H1 (cell line): ENCODE measurements around the gene PCDH9. TPM values are rescaled to one million over a fixed set of nuclear protein-coding genes. Genes with fewer than 3 reads are reported as not detected.

Source experiments
- CTCF ChIA-PET: fragments of 300-600 bp; sonication (Branson Sonifier 250); formaldehyde crosslinking; loops from one replicate; lab custom pipeline; 2021; ENCODE audit not compliant: partially characterized antibody; lab: Charles Lee
- POLR2A ChIA-PET: fragments of 300-600 bp; sonication (Branson Sonifier 250); formaldehyde crosslinking; loops from one replicate; lab custom pipeline; 2021; ENCODE audit warnings: inconsistent platforms; ENCODE audit not compliant: partially characterized antibody; lab: Charles Lee
- DNase-seq, 2 experiments: peaks; one replicate each; pipeline versions ENCODE4 v3.0.0 to v3.0.0-alpha.2; 2010 to 2022; ENCODE audit warnings: low spot score in 2 of 2, low read depth in 1 of 2, mixed read lengths in 1 of 2
- FAIRE-seq: peaks from 2 replicates; lab custom pipeline; 2011; peaks lifted over from hg19 to GRCh38; lab: Jason Lieb, UNC
- H2AFZ ChIP-seq: 2 replicates; pipeline ENCODE4 v1.8.1; 2012; ENCODE audit warnings: low read length, inconsistent platforms
- H2AK5ac ChIP-seq: 2 replicates; pipeline ENCODE4 v1.6.1; 2013; ENCODE audit warnings: low read depth, low read length
- H2BK120ac ChIP-seq: replicated peaks from 2 replicates; pipeline ENCODE3; 2013; ENCODE audit warnings: low read depth, low read length, inconsistent platforms
- H2BK12ac ChIP-seq: 2 replicates; pipeline ENCODE4 v1.6.1; 2013; ENCODE audit warnings: low read depth, low read length
- H2BK15ac ChIP-seq: 2 replicates; pipeline ENCODE4 v1.6.1; 2013; ENCODE audit warnings: low read length
- H2BK20ac ChIP-seq: 2 replicates; pipeline ENCODE4 v1.6.1; 2013; ENCODE audit warnings: low read length
- H2BK5ac ChIP-seq: 2 replicates; pipeline ENCODE4 v1.6.1; 2013; ENCODE audit warnings: low read depth, low read length
- H3K14ac ChIP-seq: 2 replicates; pipeline ENCODE4 v1.6.1; 2013; ENCODE audit warnings: inconsistent platforms; ENCODE audit not compliant: insufficient read length
- H3K18ac ChIP-seq: 2 replicates; pipeline ENCODE4 v1.6.1; 2013; ENCODE audit warnings: low read length; ENCODE audit errors: extremely low read depth
- H3K23ac ChIP-seq: 2 replicates; pipeline ENCODE4 v1.6.1; 2013; ENCODE audit warnings: inconsistent platforms; ENCODE audit not compliant: insufficient read length
- H3K23me2 ChIP-seq: 2 replicates; pipeline ENCODE4 v1.6.1; 2013; ENCODE audit warnings: low read depth, low read length
- H3K27ac ChIP-seq: 2 replicates; pipeline ENCODE4 v1.6.1; 2011; ENCODE audit warnings: low read depth, low read length, inconsistent platforms
- H3K27me3 ChIP-seq, 4 experiments: replicated peaks in 1 of 4; 1 replicate in 1 of 4; 2 replicates in 3 of 4; pipeline versions ENCODE4 v1.6.1 to v1.8.1; 2011 to 2013; ENCODE audit warnings: low read length in 3 of 4, mild to moderate bottlenecking in 3 of 4, inconsistent platforms in 2 of 4, mixed read lengths in 2 of 4, moderate library complexity in 1 of 4; ENCODE audit not compliant: control insufficient read depth in 3 of 4, insufficient read depth in 3 of 4; ENCODE audit errors: extremely low read depth in 1 of 4
- H3K36me3 ChIP-seq, 4 experiments: 2 replicates each; pipeline versions ENCODE4 v1.6.1 to v1.8.1; 2011 to 2013; ENCODE audit warnings: mild to moderate bottlenecking in 4 of 4, low read length in 3 of 4, moderate library complexity in 2 of 4, control low read depth in 1 of 4, inconsistent platforms in 1 of 4; ENCODE audit not compliant: insufficient read depth in 4 of 4, control insufficient read depth in 2 of 4
- H3K4ac ChIP-seq: replicated peaks from 2 replicates; pipeline ENCODE3; 2013; ENCODE audit warnings: low read length, low read depth, mixed read lengths, inconsistent platforms; ENCODE audit not compliant: insufficient read length
- H3K4me1 ChIP-seq, 4 experiments: replicated peaks in 1 of 4; 1 replicate in 1 of 4; 2 replicates in 3 of 4; pipeline versions ENCODE4 v1.6.1 to v1.8.1; 2011 to 2013; ENCODE audit warnings: low read length in 3 of 4, inconsistent platforms in 2 of 4, mixed read lengths in 1 of 4; ENCODE audit not compliant: insufficient read depth in 4 of 4, control insufficient read depth in 3 of 4
- H3K4me2 ChIP-seq, 2 experiments: 2 replicates each; pipeline versions ENCODE4 v1.6.1 to v1.8.1; 2011 to 2013; ENCODE audit warnings: low read depth in 2 of 2, low read length in 2 of 2, control low read depth in 1 of 2, inconsistent platforms in 1 of 2, mild to moderate bottlenecking in 1 of 2; ENCODE audit not compliant: insufficient read depth in 1 of 2
- H3K4me3 ChIP-seq, 4 experiments: fragments of 200-600, 300-600 bp in 1 of 4; sonication (generic), shearing (Covaris generic), sonication (Bioruptor Twin) in 1 of 4; 2 replicates each; pipeline versions ENCODE4 v1.5.1 to v1.8.1; 2011 to 2016; ENCODE audit warnings: low read length in 4 of 4, low read depth in 3 of 4, control low read depth in 2 of 4, inconsistent platforms in 2 of 4, mild to moderate bottlenecking in 2 of 4, mixed read lengths in 1 of 4, moderate library complexity in 1 of 4; ENCODE audit not compliant: insufficient read depth in 2 of 4; ENCODE audit errors: extremely low read depth in 1 of 4
- H3K56ac ChIP-seq: replicated peaks from 2 replicates; pipeline ENCODE3; 2013; ENCODE audit warnings: low read depth, mild to moderate bottlenecking, mixed read lengths, low read length, inconsistent platforms; ENCODE audit not compliant: insufficient read length
- H3K79me1 ChIP-seq: 2 replicates; pipeline ENCODE4 v1.6.1; 2013; ENCODE audit warnings: low read depth, low read length, control low read depth
- H3K79me2 ChIP-seq, 2 experiments: 2 replicates each; pipeline versions ENCODE4 v1.6.1 to v1.8.1; 2012 to 2013; ENCODE audit warnings: low read length in 2 of 2, mild to moderate bottlenecking in 2 of 2, inconsistent platforms in 1 of 2; ENCODE audit not compliant: insufficient read depth in 2 of 2, control insufficient read depth in 1 of 2
- H3K9ac ChIP-seq, 4 experiments: replicated peaks in 1 of 4; 1 replicate in 1 of 4; 2 replicates in 3 of 4; pipeline versions ENCODE4 v1.6.1 to v1.8.1; 2011 to 2013; ENCODE audit warnings: low read depth in 3 of 4, low read length in 3 of 4, control low read depth in 2 of 4, mild to moderate bottlenecking in 2 of 4, moderate library complexity in 2 of 4, inconsistent platforms in 1 of 4; ENCODE audit errors: extremely low read depth in 1 of 4
- H3K9me3 ChIP-seq, 2 experiments: 2 replicates each; pipeline versions ENCODE4 v1.6.1 to v1.8.1; 2012 to 2013; ENCODE audit warnings: mild to moderate bottlenecking in 2 of 2, moderate library complexity in 2 of 2, control low read depth in 1 of 2, inconsistent platforms in 1 of 2, low read depth in 1 of 2, low read length in 1 of 2, mixed read lengths in 1 of 2; ENCODE audit not compliant: insufficient read depth in 2 of 2
- H4K20me1 ChIP-seq, 2 experiments: replicated peaks in 1 of 2; 2 replicates each; pipeline versions ENCODE3 to v1.8.1; 2011 to 2013; ENCODE audit warnings: inconsistent platforms in 2 of 2, low read length in 2 of 2, mild to moderate bottlenecking in 1 of 2; ENCODE audit not compliant: insufficient read depth in 2 of 2, control insufficient read depth in 1 of 2
- H4K5ac ChIP-seq: 2 replicates; pipeline ENCODE4 v1.6.1; 2013; ENCODE audit warnings: low read length, low read depth, mixed read lengths, inconsistent platforms; ENCODE audit not compliant: insufficient read length
- H4K8ac ChIP-seq: 2 replicates; pipeline ENCODE4 v1.8.0; 2013; ENCODE audit warnings: mild to moderate bottlenecking, moderate library complexity, low read length, inconsistent platforms; ENCODE audit not compliant: insufficient read depth; ENCODE audit errors: extremely low read depth
- H4K91ac ChIP-seq: replicated peaks from 2 replicates; pipeline ENCODE3; 2013; ENCODE audit warnings: low read length, mixed read lengths, inconsistent platforms; ENCODE audit not compliant: insufficient read length
- ATF3 ChIP-seq: IDR thresholded peaks from 2 replicates; pipeline ENCODE4 v1.6.1; 2011; ENCODE audit warnings: low read depth, mild to moderate bottlenecking, low read length; ENCODE audit not compliant: insufficient read depth
- CHD1 ChIP-seq: IDR thresholded peaks from 2 replicates; pipeline ENCODE4 v1.6.1; 2012; ENCODE audit warnings: low read depth, low read length, improper control_type of control experiment
- NANOG ChIP-seq: IDR thresholded peaks from 2 replicates; pipeline ENCODE4 v1.6.1; 2011; ENCODE audit warnings: low read length, low read depth, mild to moderate bottlenecking, inconsistent platforms; ENCODE audit not compliant: insufficient read depth, poor library complexity, severe bottlenecking
- POU5F1 ChIP-seq: IDR thresholded peaks from 2 replicates; pipeline ENCODE4 v1.6.1; 2011; ENCODE audit warnings: low read depth, mild to moderate bottlenecking, low read length, moderate library complexity
- RFX5 ChIP-seq: IDR thresholded peaks from 2 replicates; pipeline ENCODE4 v1.6.1; 2011; ENCODE audit warnings: low read depth, low read length, improper control_type of control experiment, borderline replicate concordance
- RNF2 ChIP-seq: fragments of 200-900, 300-1000 bp; sonication (generic); IDR thresholded peaks from 2 replicates; pipeline ENCODE4 v1.7.1; 2016; ENCODE audit warnings: borderline replicate concordance, low read depth, mild to moderate bottlenecking, antibody characterized with exemption, low read length; ENCODE audit not compliant: poor library complexity, severe bottlenecking; ENCODE audit errors: missing control alignments
- SAP30 ChIP-seq: fragments of 300-600 bp; sonication (generic); IDR thresholded peaks from 2 replicates; pipeline ENCODE4 v1.7.1; 2012; ENCODE audit warnings: low read length, moderate library complexity, mild to moderate bottlenecking, inconsistent platforms; ENCODE audit not compliant: insufficient read depth, insufficient replicate concordance
- SP2 ChIP-seq: IDR thresholded peaks from 2 replicates; pipeline ENCODE4 v1.6.1; 2012; ENCODE audit warnings: mild to moderate bottlenecking, low read length, inconsistent platforms
- SUZ12 ChIP-seq: fragments of 200-600 bp; sonication (generic); IDR thresholded peaks from 2 replicates; pipeline ENCODE4 v1.6.1; 2012; ENCODE audit warnings: mild to moderate bottlenecking, inconsistent platforms, low read length, moderate library complexity, mixed read lengths
- YY1 ChIP-seq: IDR thresholded peaks from 2 replicates; pipeline ENCODE4 v1.6.1; 2011; ENCODE audit warnings: low read depth, mild to moderate bottlenecking, low read length
- WGBS, 2 experiments: shearing (Covaris generic) in 1 of 2; methylation state at CpG; one replicate each; pipeline versions ENCODE4 v1.1.6 to v1.1.7; 2013 to 2015; ENCODE audit warnings: low lambda C conversion rate in 2 of 2, mixed read lengths in 2 of 2, inconsistent platforms in 1 of 2, low coverage in 1 of 2, missing lambda C conversion rate in 1 of 2; ENCODE audit not compliant: insufficient replicate concordance in 2 of 2, insufficient coverage in 1 of 2, insufficient read length in 1 of 2; ENCODE audit errors: extremely low coverage in 1 of 2, missing lambda C conversion rate in 1 of 2; 5-methylcytosine and 5-hydroxymethylcytosine counted together
- polyA plus RNA-seq, 7 experiments: library from polyadenylated mRNA; depleted of rRNA in 3 of 7; stranded (reverse) in 5 of 7; unstranded in 2 of 7; fragments of >200 nt in 5 of 7; fragments of 200-250 nt in 2 of 7; gene quantifications; 1 replicate in 5 of 7; 2 replicates in 1 of 7; 4 replicates in 1 of 7; pipeline versions ENCODE4 v1.2.1 to v1.2.3, GENCODE V29; 2011 to 2013; ENCODE audit warnings: missing spikeins in 2 of 7, mixed read lengths in 2 of 7
- total RNA-seq: library from RNA; stranded (reverse); fragmentation: NEBNext Ultra II Directional; extraction: Animal tissue kit (Norgen Biotek cat#: 25700); gene quantifications from 2 replicates; pipeline ENCODE4 v1.2.1, GENCODE V29; 2021
- TF ChIP-seq, protein P1 (sequence below), 3 experiments: IDR thresholded peaks; 1 replicate in 2 of 3; 2 replicates in 1 of 3; pipeline versions ENCODE4 v1.5.1 to v1.6.1; 2011; ENCODE audit warnings: low read length in 3 of 3, mild to moderate bottlenecking in 3 of 3, inconsistent platforms in 2 of 3, low read depth in 1 of 3, moderate library complexity in 1 of 3; ENCODE audit not compliant: insufficient read depth in 1 of 3; ENCODE audit errors: control extremely low read depth in 1 of 3

PCDH9 gene
- total and polyA plus RNA-seq, 2 of the 8 experiments (the other 6 are each of a cell fraction or from before 2014, with no cell fraction given): 0.12 to 0.60 TPM

- H3K4me3 ChIP-seq: no peak overlapping the region
- no peak overlapping the region for H2BK5ac ChIP-seq
- no peaks in the 10 kb centered on the region; the same call in 1 of the 2 replicates for H3K23me2 ChIP-seq
- no peak overlapping the region for H3K27ac ChIP-seq
- no peaks in the 10 kb centered on the region for H4K20me1 ChIP-seq
- no peak overlapping the region for H2BK20ac ChIP-seq
- CTCF ChIA-PET: no interaction called here
- no peak overlapping the region for H3K4ac ChIP-seq
- no peak overlapping the region for H3K56ac ChIP-seq
- H3K27me3 ChIP-seq: no peaks in the 10 kb centered on the region
- H4K91ac ChIP-seq: no peak overlapping the region
- no peaks in the 10 kb centered on the region for H3K36me3 ChIP-seq
- no peak overlapping the region for H2BK12ac ChIP-seq
- no peak overlapping the region for H2BK120ac ChIP-seq
- no peak overlapping the region for H4K5ac ChIP-seq
- FAIRE-seq (no peak), DNase-seq (no peak)
- H2AFZ ChIP-seq: no peak overlapping the region
- no peak overlapping the region for H3K9ac ChIP-seq
- H3K18ac ChIP-seq: no peak overlapping the region
- WGBS, 2 experiments: 89% methylated on average over 1 of the region's 1 CpG; no CpG with 5 or more reads in 1 of the 2 experiments
- H3K14ac ChIP-seq: no peak overlapping the region
- H2AK5ac ChIP-seq: no peak overlapping the region
- POLR2A ChIA-PET: no interaction called here
- no peak overlapping the region for H3K23ac ChIP-seq
- no peaks in the 10 kb centered on the region for H3K79me1 ChIP-seq
- H3K4me1 ChIP-seq: peaks cover 0 to 4% (median 0%) of the 10 kb centered on the region in 4 experiments; a peak in 1 of 7 replicates
- H4K8ac ChIP-seq: no peak overlapping the region
- H3K79me2 ChIP-seq: no peaks in the 10 kb centered on the region
- H2BK15ac ChIP-seq: no peak overlapping the region
- H3K4me2 ChIP-seq: no peak overlapping the region
- no peaks in the 10 kb centered on the region for H3K9me3 ChIP-seq
- TF ChIP-seq POU5F1: no peak
- TF ChIP-seq YY1: no peak
- no peak for TF ChIP-seq RFX5
- TF ChIP-seq SUZ12: no peak
- TF ChIP-seq, protein P1, sequence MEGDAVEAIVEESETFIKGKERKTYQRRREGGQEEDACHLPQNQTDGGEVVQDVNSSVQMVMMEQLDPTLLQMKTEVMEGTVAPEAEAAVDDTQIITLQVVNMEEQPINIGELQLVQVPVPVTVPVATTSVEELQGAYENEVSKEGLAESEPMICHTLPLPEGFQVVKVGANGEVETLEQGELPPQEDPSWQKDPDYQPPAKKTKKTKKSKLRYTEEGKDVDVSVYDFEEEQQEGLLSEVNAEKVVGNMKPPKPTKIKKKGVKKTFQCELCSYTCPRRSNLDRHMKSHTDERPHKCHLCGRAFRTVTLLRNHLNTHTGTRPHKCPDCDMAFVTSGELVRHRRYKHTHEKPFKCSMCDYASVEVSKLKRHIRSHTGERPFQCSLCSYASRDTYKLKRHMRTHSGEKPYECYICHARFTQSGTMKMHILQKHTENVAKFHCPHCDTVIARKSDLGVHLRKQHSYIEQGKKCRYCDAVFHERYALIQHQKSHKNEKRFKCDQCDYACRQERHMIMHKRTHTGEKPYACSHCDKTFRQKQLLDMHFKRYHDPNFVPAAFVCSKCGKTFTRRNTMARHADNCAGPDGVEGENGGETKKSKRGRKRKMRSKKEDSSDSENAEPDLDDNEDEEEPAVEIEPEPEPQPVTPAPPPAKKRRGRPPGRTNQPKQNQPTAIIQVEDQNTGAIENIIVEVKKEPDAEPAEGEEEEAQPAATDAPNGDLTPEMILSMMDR (IDR thresholded peaks at IDR 0.05; ENCODE audit: control extremely low read depth in 1 of 3, insufficient read depth in 1 of 3, low read depth in 1 of 3, low read length in 3 of 3): no peak
- TF ChIP-seq SP2: no peak
- TF ChIP-seq ATF3: no peak
- TF ChIP-seq SAP30: no peak
- no peak for TF ChIP-seq CHD1
- no peak for TF ChIP-seq NANOG
- no peak for TF ChIP-seq RNF2
These were observed 215.7 kb downstream of the PCDH9 start for GRCh38 chr13:67014399-67014798.
